ENCODE data around the gene SOX2. TPM values are rescaled to one million over a fixed set of nuclear protein-coding genes. Genes with fewer than 3 reads are reported as not detected.
A peak's percentile ranks its signal among the peaks of the same experiment; 100 is the strongest.

SOX2 gene
- total RNA-seq, 3 donors from 2014 or later, result 0.08 TPM; not detected in 2

- DNase-seq (no peak), ATAC-seq (no peak)
- Mint-ChIP-seq H3K27me3 (ENCODE audit: low read depth) (peaks cover 68% of the 10 kb centered on the region), H3K36me3 (ENCODE audit: insufficient read depth) (peaks cover 2% of the 10 kb centered on the region), H3K4me1 (ENCODE audit: low read depth) (peaks cover 8% of the 10 kb centered on the region), H3K9me3 (peaks cover 9% of the 10 kb centered on the region), H3K4me3 (no peak overlapping the region)
These were observed 1.5 kb downstream of the SOX2 start for GRCh38 chr3:181713280-181713647.

GRCh38 chr3:181713676-181714612, 2.2 kb downstream of the SOX2 start:
- H3K9me3 Mint-ChIP-seq, result peaks cover 9% of the 10 kb centered on the region
- ATAC-seq (peak in 1 of 2 donors; percentile 35), DNase-seq (no peak)
- no peak overlapping the region for H3K4me3 Mint-ChIP-seq
- H3K4me1 Mint-ChIP-seq (ENCODE audit: low read depth), result peaks cover 8% of the 10 kb centered on the region
- peaks cover 2% of the 10 kb centered on the region for H3K36me3 Mint-ChIP-seq (ENCODE audit: insufficient read depth)
- H3K27me3 Mint-ChIP-seq (ENCODE audit: low read depth), result peaks cover 70% of the 10 kb centered on the region

- Mint-ChIP-seq H3K36me3 (ENCODE audit: insufficient read depth) (peaks cover 2% of the 10 kb centered on the region), H3K27me3 (ENCODE audit: low read depth) (peaks cover 76% of the 10 kb centered on the region), H3K9me3 (peaks cover 9% of the 10 kb centered on the region), H3K4me1 (ENCODE audit: low read depth) (peaks cover 2% of the 10 kb centered on the region), H3K4me3 (no peak overlapping the region)
- DNase-seq (no peak), ATAC-seq (no peak)
These were observed 4.0 kb downstream of the SOX2 start for GRCh38 chr3:181715571-181716340.

- H3K27me3 Mint-ChIP-seq (ENCODE audit: low read depth), result peaks cover 88% of the 10 kb centered on the region
- H3K4me3 Mint-ChIP-seq, result no peak overlapping the region
- ATAC-seq, result no peak
- peaks cover 2% of the 10 kb centered on the region for H3K36me3 Mint-ChIP-seq (ENCODE audit: insufficient read depth)
- H3K9me3 Mint-ChIP-seq, result peaks cover 9% of the 10 kb centered on the region
- DNase-seq, result no peak
- H3K4me1 Mint-ChIP-seq (ENCODE audit: low read depth), result peaks cover 2% of the 10 kb centered on the region
These were observed 5.2 kb downstream of the SOX2 start for GRCh38 chr3:181716966-181717365.

- Mint-ChIP-seq H3K36me3 (ENCODE audit: insufficient read depth) (peaks cover 2% of the 10 kb centered on the region), H3K27me3 (ENCODE audit: low read depth) (peaks cover 91% of the 10 kb centered on the region), H3K4me1 (ENCODE audit: low read depth) (no peaks in the 10 kb centered on the region), H3K9me3 (peaks cover 9% of the 10 kb centered on the region), H3K4me3 (no peak overlapping the region)
- ATAC-seq, result no peak
- DNase-seq, result no peak
These were observed 5.9 kb downstream of the SOX2 start for GRCh38 chr3:181717549-181718171.

GRCh38 chr3:181718369-181718768, 6.6 kb downstream of the SOX2 start:
- no peak for ATAC-seq
- H3K36me3 Mint-ChIP-seq (ENCODE audit: insufficient read depth), result peaks cover 2% of the 10 kb centered on the region
- H3K27me3 Mint-ChIP-seq (ENCODE audit: low read depth), result peaks cover 91% of the 10 kb centered on the region
- no peak for DNase-seq
- no peak overlapping the region for H3K4me3 Mint-ChIP-seq
- no peaks in the 10 kb centered on the region for H3K4me1 Mint-ChIP-seq (ENCODE audit: low read depth)
- H3K9me3 Mint-ChIP-seq, result peaks cover 10% of the 10 kb centered on the region

GRCh38 chr3:181718987-181719911, 7.5 kb downstream of the SOX2 start:
- Mint-ChIP-seq H3K27me3 (ENCODE audit: low read depth) (peaks cover 93% of the 10 kb centered on the region), H3K4me1 (ENCODE audit: low read depth) (no peaks in the 10 kb centered on the region), H3K9me3 (peaks cover 10% of the 10 kb centered on the region), H3K36me3 (ENCODE audit: insufficient read depth) (peaks cover 2% of the 10 kb centered on the region), H3K4me3 (no peak overlapping the region)
- ATAC-seq (no peak), DNase-seq (no peak)

- Mint-ChIP-seq H3K4me1 (ENCODE audit: low read depth) (no peaks in the 10 kb centered on the region), H3K27me3 (ENCODE audit: low read depth) (peaks cover 93% of the 10 kb centered on the region), H3K36me3 (ENCODE audit: insufficient read depth) (peaks cover 2% of the 10 kb centered on the region), H3K4me3 (no peak overlapping the region), H3K9me3 (peaks cover 9% of the 10 kb centered on the region)
- no peak for ATAC-seq
- DNase-seq, result no peak
These were observed 8.4 kb downstream of the SOX2 start for GRCh38 chr3:181719991-181720680.

GRCh38 chr3:181721046-181721875, 9.5 kb downstream of the SOX2 start:
- Mint-ChIP-seq H3K4me3 (no peak overlapping the region), H3K4me1 (ENCODE audit: low read depth) (no peaks in the 10 kb centered on the region), H3K27me3 (ENCODE audit: low read depth) (peaks cover 94% of the 10 kb centered on the region), H3K36me3 (ENCODE audit: insufficient read depth) (no peaks in the 10 kb centered on the region), H3K9me3 (peaks cover 4% of the 10 kb centered on the region)
- no peak for ATAC-seq
- DNase-seq, result no peak

GRCh38 chr3:181722156-181722555, 10.4 kb downstream of the SOX2 start:
- Mint-ChIP-seq H3K27me3 (ENCODE audit: low read depth) (peaks cover 95% of the 10 kb centered on the region), H3K9me3 (peaks cover 4% of the 10 kb centered on the region), H3K36me3 (ENCODE audit: insufficient read depth) (no peaks in the 10 kb centered on the region), H3K4me3 (no peak overlapping the region), H3K4me1 (ENCODE audit: low read depth) (peaks cover under 1% of the 10 kb centered on the region)
- no peak for ATAC-seq
- no peak for DNase-seq

GRCh38 chr3:181722766-181723425, 11.2 kb downstream of the SOX2 start:
- Mint-ChIP-seq H3K4me1 (ENCODE audit: low read depth) (peaks cover 6% of the 10 kb centered on the region), H3K36me3 (ENCODE audit: insufficient read depth) (no peaks in the 10 kb centered on the region), H3K9me3 (peaks cover 4% of the 10 kb centered on the region), H3K27me3 (ENCODE audit: low read depth) (peaks cover 95% of the 10 kb centered on the region), H3K4me3 (no peak overlapping the region)
- ATAC-seq, result no peak
- no peak for DNase-seq

GRCh38 chr3:181723625-181724191, 12.0 kb downstream of the SOX2 start:
- H3K27me3 Mint-ChIP-seq (ENCODE audit: low read depth), result peaks cover 96% of the 10 kb centered on the region
- H3K9me3 Mint-ChIP-seq, result peaks cover 8% of the 10 kb centered on the region
- ATAC-seq, result no peak
- H3K4me3 Mint-ChIP-seq, result no peak overlapping the region
- no peaks in the 10 kb centered on the region for H3K36me3 Mint-ChIP-seq (ENCODE audit: insufficient read depth)
- H3K4me1 Mint-ChIP-seq (ENCODE audit: low read depth), result peaks cover 6% of the 10 kb centered on the region
- DNase-seq, result no peak

Data from activated T-cell treated with anti-CD3 and anti-CD28 coated beads, Interleukin-2, amount 50 U/mL, for 4 hours (primary cell).